GM12878 (cell line): ENCODE data around the gene KPNA4. TPM values are rescaled to one million over a fixed set of nuclear protein-coding genes. Genes with fewer than 3 reads are reported as not detected.
A peak's percentile ranks its signal among the peaks of the same experiment; 100 is the strongest.

ENCODE experiments used
- ATAC-seq: fragments of 200-7000 bp; cut with Tn5 transposase; 3 replicates; pipeline ENCODE4 v1.9.1; 2020; ENCODE audit warnings: mild to moderate bottlenecking, moderate library complexity
- BruUV-seq: library from RNA; stranded (reverse); fragments of 400-500 nt; replicated peaks from 2 replicates; lab custom pipeline; 2021; lab: Mats Ljungman, UMichigan
- CTCF ChIA-PET: fragments of 300-600 bp; sonication (Branson Sonifier 250); formaldehyde crosslinking; extraction: SDS; loops from one replicate; lab custom pipeline; 2021; ENCODE audit warnings: inconsistent platforms; lab: Yijun Ruan, JAX
- POLR2A ChIA-PET: fragments of 350-600 bp; formaldehyde crosslinking; extraction: SDS; loops from one replicate; lab custom pipeline; 2021; ENCODE audit warnings: inconsistent platforms; lab: Charles Lee
- RAD21 ChIA-PET: fragments of 300-600 bp; sonication (Branson Sonifier 250); formaldehyde crosslinking; loops from one replicate; lab custom pipeline; 2023; ENCODE audit warnings: antibody characterized with exemption; ENCODE audit not compliant: unreplicated experiment; lab: Charles Lee
- SMC1A ChIA-PET: fragments of 300-600 bp; sonication (Branson Sonifier 250); formaldehyde crosslinking; loops from one replicate; lab custom pipeline; 2023; ENCODE audit not compliant: unreplicated experiment, uncharacterized antibody; lab: Charles Lee
- DNase-seq: peaks from one replicate; pipeline ENCODE4 v3.0.0-alpha.2; 2011; ENCODE audit warnings: low read depth, low spot score
- FAIRE-seq: peaks from 3 replicates; lab custom pipeline; 2011; peaks lifted over from hg19 to GRCh38; lab: Jason Lieb, UNC
- H2AFZ ChIP-seq: 2 replicates; pipeline ENCODE4 v1.6.0; 2011; ENCODE audit warnings: low read depth, low read length, control low read depth; ENCODE audit not compliant: control insufficient read depth
- H3K27ac ChIP-seq: 2 replicates; pipeline ENCODE4 v1.5.1; 2011; ENCODE audit warnings: control low read depth; ENCODE audit not compliant: control insufficient read depth, insufficient read depth
- H3K27me3 ChIP-seq, 2 experiments: replicated peaks in 1 of 2; 2 replicates each; pipeline versions ENCODE4 v1.6.0 to v1.6.1; 2011; ENCODE audit warnings: low read length in 1 of 2; ENCODE audit not compliant: control insufficient read depth in 2 of 2, insufficient read depth in 2 of 2
- H3K36me3 ChIP-seq, 2 experiments: 2 replicates each; pipeline ENCODE4 v1.5.1; 2011; ENCODE audit warnings: low read length in 1 of 2; ENCODE audit not compliant: control insufficient read depth in 2 of 2, insufficient read depth in 2 of 2
- H3K4me1 ChIP-seq: 2 replicates; pipeline ENCODE4 v1.6.1; 2011; ENCODE audit warnings: mild to moderate bottlenecking, low read length, moderate library complexity, mixed read lengths; ENCODE audit not compliant: control insufficient read depth, insufficient read depth
- H3K4me2 ChIP-seq: 2 replicates; pipeline ENCODE4 v1.6.0; 2011; ENCODE audit warnings: control low read depth; ENCODE audit not compliant: control insufficient read depth, insufficient read depth
- H3K4me3 ChIP-seq: fragments of 200-600 bp; sonication (generic); 2 replicates; pipeline ENCODE4 v1.5.1; 2016
- H3K79me2 ChIP-seq: 2 replicates; pipeline ENCODE4 v1.6.0; 2011; ENCODE audit warnings: low read length; ENCODE audit not compliant: control insufficient read depth, insufficient read depth
- H3K9ac ChIP-seq: 2 replicates; pipeline ENCODE4 v1.8.0; 2011; ENCODE audit warnings: low read length, control low read depth, mixed read lengths; ENCODE audit not compliant: control insufficient read depth, insufficient read depth
- H3K9me3 ChIP-seq: replicated peaks from 3 replicates; pipeline ENCODE4 v1.5.1; 2011; ENCODE audit warnings: mild to moderate bottlenecking, low read length; ENCODE audit not compliant: control insufficient read depth, insufficient read depth
- H4K20me1 ChIP-seq: 2 replicates; pipeline ENCODE4 v1.6.0; 2011; ENCODE audit not compliant: control insufficient read depth, insufficient read depth
- BCL11A ChIP-seq: IDR thresholded peaks from 2 replicates; pipeline ENCODE4 v1.6.1; 2011; ENCODE audit warnings: low read depth, low read length
- CEBPZ ChIP-seq: fragments of 150-350 bp; IDR thresholded peaks from 2 replicates; pipeline ENCODE4 v1.6.1; 2016; ENCODE audit warnings: low read depth, low read length
- NFIC ChIP-seq: IDR thresholded peaks from 2 replicates; pipeline ENCODE4 v1.6.1; 2012; ENCODE audit warnings: low read depth, mild to moderate bottlenecking, inconsistent platforms, low read length, moderate library complexity
- POLR2AphosphoS2 ChIP-seq: IDR thresholded peaks from 2 replicates; pipeline ENCODE4 v1.6.1; 2011; ENCODE audit warnings: low read depth, mild to moderate bottlenecking, low read length, improper control_type of control experiment, moderate library complexity
- SMAD1 ChIP-seq: fragments of 450-650 bp; IDR thresholded peaks from 2 replicates; pipeline ENCODE4 v1.6.1; 2018; ENCODE audit warnings: mild to moderate bottlenecking, low read depth; ENCODE audit not compliant: partially characterized antibody
- TBL1XR1 ChIP-seq: IDR thresholded peaks from 2 replicates; pipeline ENCODE4 v1.6.1; 2012; ENCODE audit warnings: low read depth, low read length, improper control_type of control experiment
- ZNF24 ChIP-seq: fragments of 450-650 bp; IDR thresholded peaks from 2 replicates; pipeline ENCODE4 v1.6.1; 2017; ENCODE audit warnings: antibody characterized with exemption, mild to moderate bottlenecking
- ZSCAN29 ChIP-seq: fragments of 450-650 bp; IDR thresholded peaks from 2 replicates; pipeline ENCODE4 v1.6.1; 2017; ENCODE audit warnings: mild to moderate bottlenecking, moderate library complexity
- WGBS: methylation state at CpG from one replicate; pipeline ENCODE4 v1.1.6; 2016; ENCODE audit warnings: low lambda C conversion rate; ENCODE audit not compliant: insufficient replicate concordance, insufficient coverage; ENCODE audit errors: missing lambda C conversion rate; 5-methylcytosine and 5-hydroxymethylcytosine counted together
- in situ Hi-C: fragments of 300-500 bp; cut with MboI; formaldehyde crosslinking; loops from 9 replicates; pipeline ENCODE4 v1.14.3; 2018; ENCODE audit warnings: mixed read lengths
- intact Hi-C: fragments of 100-400 bp; cut with micrococcal nuclease; formaldehyde crosslinking; loops from one replicate; pipeline ENCODE4 v1.14.2; 2022; ENCODE audit not compliant: unreplicated experiment
- polyA plus RNA-seq, 11 experiments: library from polyadenylated mRNA; depleted of rRNA in 4 of 11; unstranded in 6 of 11; stranded (reverse) in 5 of 11; fragments of >200 nt; fragmentation: Nextera tagmentation in 4 of 11; fragmentation: Illumina TruSeq in 1 of 11; extraction: Ambion mirVana in 4 of 11; extraction: Trizol in 1 of 11; gene quantifications; 1 replicate in 1 of 11; 2 replicates in 10 of 11; pipeline versions ENCODE4 v1.2.1 to v1.2.3, GENCODE V29; 2011 to 2016; ENCODE audit warnings: inconsistent platforms in 2 of 11, missing spikeins in 2 of 11, low read depth in 1 of 11
- total RNA-seq, 4 experiments: library from RNA; depleted of rRNA in 3 of 4; stranded (reverse); fragments of >200 nt in 3 of 4; fragmentation: Illumina TruSeq in 1 of 4; extraction: Trizol in 1 of 4; gene quantifications; 2 replicates each; pipeline versions ENCODE4 v1.2.1 to v1.2.3, GENCODE V29; 2013 to 2021
- TF ChIP-seq, protein P1 (sequence below): IDR thresholded peaks from 2 replicates; pipeline ENCODE4 v1.6.1; 2012; ENCODE audit warnings: improper control_type of control experiment, low read depth, low read length; ENCODE audit not compliant: insufficient replicate concordance
- TF ChIP-seq, protein P2 (sequence below): fragments of 450-650 bp; IDR thresholded peaks from 2 replicates; pipeline ENCODE4 v1.6.1; 2017; ENCODE audit warnings: mild to moderate bottlenecking

Gene KPNA4
- total and polyA plus RNA-seq, 10 of the 15 experiments (the other 5 are each of a cell fraction or from before 2014, with no cell fraction given) = 9.9 to 40.6 (median 18.1) TPM

- in situ Hi-C loops (no loop called here), intact Hi-C loops (no loop called here)
- FAIRE-seq (no peak), ATAC-seq (no peak), DNase-seq (no peak)
- ChIA-PET RAD21 (interaction anchor here (0.8 to 3.1 kb wide), 5 partner anchors 9 to 38 kb away, joined by 3 to 22 read pairs (median 4); no protein-coding TSS in a partner anchor), SMC1A (interaction anchor here (0.6 to 7.7 kb wide), 9 partner anchors 14 to 596 kb away, joined by 3 to 73 read pairs (median 6); partner anchors contain the start of gene IFT80), POLR2A (interaction anchor here (0.7 to 3.9 kb wide), 13 partner anchors 9 to 465 kb away, joined by 3 to 34 read pairs (median 3); partner anchors contain the start of genes IFT80 and SMC4), CTCF (interaction anchor here (0.9 to 2.8 kb wide), 7 partner anchors 11 to 459 kb away, joined by 3 to 9 read pairs (median 4); no protein-coding TSS in a partner anchor)
- Histone ChIP-seq H3K27me3 (no peaks in the 10 kb centered on the region), H3K27ac (no peak overlapping the region; the same call in 1 of the 2 replicates), H3K4me3 (peak overlapping the region; percentile 13; the same call in 1 of the 2 replicates), H3K4me1 (peaks cover 6% of the 10 kb centered on the region), H4K20me1 (no peaks in the 10 kb centered on the region), H3K79me2 (peaks cover 42% of the 10 kb centered on the region), H2AFZ (no peak overlapping the region; the same call in 1 of the 2 replicates), H3K4me2 (peak overlapping the region; percentile 93; the same call in 1 of the 2 replicates), H3K9ac (peak overlapping the region; percentile 80), H3K9me3 (no peaks in the 10 kb centered on the region; the same call in 1 of the 3 replicates), H3K36me3 (peaks cover 0 to 5% of the 10 kb centered on the region in 2 experiments; a peak in 1 of 4 replicates)
- 65% methylated on average over 3 of the region's 3 CpGs for WGBS
- no TSS peak for BruUV-seq
- TF ChIP-seq POLR2AphosphoS2 (no peak), BCL11A (no peak), ZSCAN29 (no peak), ZNF24 (no peak), CEBPZ (no peak), TBL1XR1 (no peak), SMAD1 (no peak), NFIC (no peak)
- TF ChIP-seq, protein P1, sequence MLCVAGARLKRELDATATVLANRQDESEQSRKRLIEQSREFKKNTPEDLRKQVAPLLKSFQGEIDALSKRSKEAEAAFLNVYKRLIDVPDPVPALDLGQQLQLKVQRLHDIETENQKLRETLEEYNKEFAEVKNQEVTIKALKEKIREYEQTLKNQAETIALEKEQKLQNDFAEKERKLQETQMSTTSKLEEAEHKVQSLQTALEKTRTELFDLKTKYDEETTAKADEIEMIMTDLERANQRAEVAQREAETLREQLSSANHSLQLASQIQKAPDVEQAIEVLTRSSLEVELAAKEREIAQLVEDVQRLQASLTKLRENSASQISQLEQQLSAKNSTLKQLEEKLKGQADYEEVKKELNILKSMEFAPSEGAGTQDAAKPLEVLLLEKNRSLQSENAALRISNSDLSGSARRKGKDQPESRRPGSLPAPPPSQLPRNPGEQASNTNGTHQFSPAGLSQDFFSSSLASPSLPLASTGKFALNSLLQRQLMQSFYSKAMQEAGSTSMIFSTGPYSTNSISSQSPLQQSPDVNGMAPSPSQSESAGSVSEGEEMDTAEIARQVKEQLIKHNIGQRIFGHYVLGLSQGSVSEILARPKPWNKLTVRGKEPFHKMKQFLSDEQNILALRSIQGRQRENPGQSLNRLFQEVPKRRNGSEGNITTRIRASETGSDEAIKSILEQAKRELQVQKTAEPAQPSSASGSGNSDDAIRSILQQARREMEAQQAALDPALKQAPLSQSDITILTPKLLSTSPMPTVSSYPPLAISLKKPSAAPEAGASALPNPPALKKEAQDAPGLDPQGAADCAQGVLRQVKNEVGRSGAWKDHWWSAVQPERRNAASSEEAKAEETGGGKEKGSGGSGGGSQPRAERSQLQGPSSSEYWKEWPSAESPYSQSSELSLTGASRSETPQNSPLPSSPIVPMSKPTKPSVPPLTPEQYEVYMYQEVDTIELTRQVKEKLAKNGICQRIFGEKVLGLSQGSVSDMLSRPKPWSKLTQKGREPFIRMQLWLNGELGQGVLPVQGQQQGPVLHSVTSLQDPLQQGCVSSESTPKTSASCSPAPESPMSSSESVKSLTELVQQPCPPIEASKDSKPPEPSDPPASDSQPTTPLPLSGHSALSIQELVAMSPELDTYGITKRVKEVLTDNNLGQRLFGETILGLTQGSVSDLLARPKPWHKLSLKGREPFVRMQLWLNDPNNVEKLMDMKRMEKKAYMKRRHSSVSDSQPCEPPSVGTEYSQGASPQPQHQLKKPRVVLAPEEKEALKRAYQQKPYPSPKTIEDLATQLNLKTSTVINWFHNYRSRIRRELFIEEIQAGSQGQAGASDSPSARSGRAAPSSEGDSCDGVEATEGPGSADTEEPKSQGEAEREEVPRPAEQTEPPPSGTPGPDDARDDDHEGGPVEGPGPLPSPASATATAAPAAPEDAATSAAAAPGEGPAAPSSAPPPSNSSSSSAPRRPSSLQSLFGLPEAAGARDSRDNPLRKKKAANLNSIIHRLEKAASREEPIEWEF = no peak
- TF ChIP-seq, protein P2, sequence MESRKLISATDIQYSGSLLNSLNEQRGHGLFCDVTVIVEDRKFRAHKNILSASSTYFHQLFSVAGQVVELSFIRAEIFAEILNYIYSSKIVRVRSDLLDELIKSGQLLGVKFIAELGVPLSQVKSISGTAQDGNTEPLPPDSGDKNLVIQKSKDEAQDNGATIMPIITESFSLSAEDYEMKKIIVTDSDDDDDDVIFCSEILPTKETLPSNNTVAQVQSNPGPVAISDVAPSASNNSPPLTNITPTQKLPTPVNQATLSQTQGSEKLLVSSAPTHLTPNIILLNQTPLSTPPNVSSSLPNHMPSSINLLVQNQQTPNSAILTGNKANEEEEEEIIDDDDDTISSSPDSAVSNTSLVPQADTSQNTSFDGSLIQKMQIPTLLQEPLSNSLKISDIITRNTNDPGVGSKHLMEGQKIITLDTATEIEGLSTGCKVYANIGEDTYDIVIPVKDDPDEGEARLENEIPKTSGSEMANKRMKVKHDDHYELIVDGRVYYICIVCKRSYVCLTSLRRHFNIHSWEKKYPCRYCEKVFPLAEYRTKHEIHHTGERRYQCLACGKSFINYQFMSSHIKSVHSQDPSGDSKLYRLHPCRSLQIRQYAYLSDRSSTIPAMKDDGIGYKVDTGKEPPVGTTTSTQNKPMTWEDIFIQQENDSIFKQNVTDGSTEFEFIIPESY = no peak
These were observed 114.5 kb downstream of the KPNA4 start for GRCh38 chr3:160450846-160451245.
